Gastrocnemius medialis (tissue), 4 donors: ENCODE results near the gene GABBR1. TPM values are rescaled to one million over a fixed set of nuclear protein-coding genes. Genes with fewer than 3 reads are reported as not detected.

Experiments used
- ATAC-seq, 2 donors: fragments of 150-250 bp; one replicate each; pipeline ENCODE4 v1.9.1; 2016
- DNase-seq, 2 donors: peaks; one replicate each; pipeline ENCODE4 v3.0.0-alpha.2; 2019
- H3K27ac ChIP-seq, 4 donors: fragments of 200-600 bp; sonication (generic); 1 replicate in 1 of 4; 2 replicates in 3 of 4; pipeline ENCODE4 v1.5.1; 2016 to 2018; ENCODE audit warnings: mild to moderate bottlenecking in 2 of 4, moderate library complexity in 1 of 4
- H3K27me3 ChIP-seq, 3 donors: fragments of 200-600 bp; sonication (generic) in 2 of 3; 1 replicate in 1 of 3; 2 replicates in 2 of 3; pipeline versions ENCODE4 v1.5.1 to v1.6.0; 2016 to 2019; ENCODE audit warnings: mild to moderate bottlenecking in 1 of 3, moderate library complexity in 1 of 3
- H3K36me3 ChIP-seq, 2 donors: fragments of 200-600 bp; sonication (generic) in 1 of 2; one replicate each; pipeline ENCODE4 v1.5.1; 2017 to 2018
- H3K4me1 ChIP-seq, 2 donors: fragments of 200-600 bp; sonication (generic) in 1 of 2; one replicate each; pipeline ENCODE4 v1.5.1; 2016 to 2017; ENCODE audit warnings: mild to moderate bottlenecking in 2 of 2
- H3K4me3 ChIP-seq, 4 donors: fragments of 200-600 bp; sonication (generic) in 3 of 4; 1 replicate in 1 of 4; 2 replicates in 3 of 4; pipeline ENCODE4 v1.5.1; 2016 to 2019; ENCODE audit warnings: mild to moderate bottlenecking in 2 of 4
- H3K9me3 ChIP-seq, 3 donors: fragments of 200-600 bp; sonication (generic) in 2 of 3; 1 replicate in 1 of 3; 2 replicates in 2 of 3; pipeline ENCODE4 v1.5.1; 2016 to 2019
- POLR2A ChIP-seq, 2 donors: fragments of 450-650 bp; IDR thresholded peaks; one replicate each; pipeline ENCODE4 v1.6.1; 2017; ENCODE audit warnings: antibody characterized with exemption in 2 of 2, mild to moderate bottlenecking in 2 of 2, moderate library complexity in 2 of 2
- in situ Hi-C, 4 donors: fragments of 200-750 bp; cut with MboI; loops; one replicate each; pipeline versions ENCODE4 v1.15.0 to v1.8.0; 2017; ENCODE audit warnings: low sequenced_read_pairs in 4 of 4
- intact Hi-C: fragments of 100-400 bp; cut with DNase I; formaldehyde crosslinking; loops from one replicate; pipeline ENCODE4 v1.15.1; 2023; ENCODE audit warnings: low total_unique reads
- total RNA-seq, 4 donors: library from RNA; depleted of rRNA; stranded (reverse); fragments of >200 nt; gene quantifications; one replicate each; pipeline versions ENCODE4 v1.1.0 to v1.2.3, GENCODE V29; 2016
- TF ChIP-seq, protein P1 (sequence below), 5 experiments: fragments of 450-650 bp in 3 of 5; fragments of 200-600 bp in 2 of 5; sonication (generic) in 2 of 5; IDR thresholded peaks in 4 of 5; conservative IDR thresholded peaks in 1 of 5; 1 replicate in 4 of 5; 2 replicates in 1 of 5; pipeline ENCODE4 v1.5.1; 2016 to 2019; ENCODE audit warnings: antibody characterized with exemption in 5 of 5, mild to moderate bottlenecking in 3 of 5, moderate library complexity in 3 of 5

GABBR1 gene
- total RNA-seq, 4 donors from 2014 or later = 1.0 to 3.8 (median 3.1) TPM

DNA sequence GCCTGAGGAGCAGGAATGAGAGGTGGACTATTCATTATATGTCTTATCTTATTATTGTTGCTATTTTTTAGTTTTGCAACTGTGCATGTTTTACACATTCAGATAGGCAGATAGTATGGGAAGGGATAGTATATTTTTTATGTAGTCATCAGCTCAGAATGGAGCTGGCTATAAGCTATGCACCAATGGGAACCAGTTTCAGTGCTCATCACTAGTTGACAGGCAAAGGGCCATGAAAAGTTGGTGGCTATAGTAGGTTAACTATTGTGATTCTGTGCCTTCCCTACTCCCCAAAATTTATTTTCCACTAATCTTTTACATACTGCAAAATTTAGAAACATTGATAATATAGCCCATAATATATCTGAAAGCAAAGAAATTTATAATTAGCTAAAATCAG is 68.1 kb downstream of the GABBR1 start:
- H3K27ac ChIP-seq = no peak overlapping the region

DNA sequence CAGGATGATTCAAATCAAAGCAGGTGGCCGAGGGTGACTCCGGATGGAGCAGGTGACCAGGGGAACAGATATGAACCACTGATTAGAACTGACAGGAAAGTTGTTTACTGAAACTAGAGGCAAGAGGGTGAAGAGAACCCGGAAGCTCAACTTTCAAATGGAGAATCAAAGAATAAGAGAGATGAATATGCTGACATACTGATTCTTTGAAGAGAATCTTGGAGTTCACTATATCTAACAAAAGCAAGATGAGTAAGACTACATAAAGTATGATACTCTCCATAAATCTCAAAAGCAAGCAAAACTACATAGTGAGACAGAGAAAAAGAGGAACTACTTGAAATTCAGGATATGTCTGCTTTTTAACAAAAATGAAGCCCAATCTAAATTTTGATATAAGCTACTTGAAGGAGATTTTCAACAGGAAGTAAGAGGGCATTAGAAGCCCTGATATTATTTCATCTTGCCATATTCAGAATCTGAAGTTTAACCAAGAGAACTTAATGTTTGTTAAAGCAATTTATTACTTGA is 69.5 kb downstream of the GABBR1 start:
- intact Hi-C loops = no loop called here
- no peak for ATAC-seq
- in situ Hi-C loops = no loop called here
- Histone ChIP-seq H3K4me1 (no peaks in the 10 kb centered on the region), H3K36me3 (no peaks in the 10 kb centered on the region), H3K27ac (no peak overlapping the region), H3K27me3 (peaks cover 0 to 2% (median 0%) of the 10 kb centered on the region in 3 donors), H3K9me3 (no peaks in the 10 kb centered on the region), H3K4me3 (no peak overlapping the region)
- TF ChIP-seq POLR2A (IDR thresholded peaks at IDR 0.05) = no peak
- TF ChIP-seq, protein P1, sequence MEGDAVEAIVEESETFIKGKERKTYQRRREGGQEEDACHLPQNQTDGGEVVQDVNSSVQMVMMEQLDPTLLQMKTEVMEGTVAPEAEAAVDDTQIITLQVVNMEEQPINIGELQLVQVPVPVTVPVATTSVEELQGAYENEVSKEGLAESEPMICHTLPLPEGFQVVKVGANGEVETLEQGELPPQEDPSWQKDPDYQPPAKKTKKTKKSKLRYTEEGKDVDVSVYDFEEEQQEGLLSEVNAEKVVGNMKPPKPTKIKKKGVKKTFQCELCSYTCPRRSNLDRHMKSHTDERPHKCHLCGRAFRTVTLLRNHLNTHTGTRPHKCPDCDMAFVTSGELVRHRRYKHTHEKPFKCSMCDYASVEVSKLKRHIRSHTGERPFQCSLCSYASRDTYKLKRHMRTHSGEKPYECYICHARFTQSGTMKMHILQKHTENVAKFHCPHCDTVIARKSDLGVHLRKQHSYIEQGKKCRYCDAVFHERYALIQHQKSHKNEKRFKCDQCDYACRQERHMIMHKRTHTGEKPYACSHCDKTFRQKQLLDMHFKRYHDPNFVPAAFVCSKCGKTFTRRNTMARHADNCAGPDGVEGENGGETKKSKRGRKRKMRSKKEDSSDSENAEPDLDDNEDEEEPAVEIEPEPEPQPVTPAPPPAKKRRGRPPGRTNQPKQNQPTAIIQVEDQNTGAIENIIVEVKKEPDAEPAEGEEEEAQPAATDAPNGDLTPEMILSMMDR (IDR thresholded peaks at IDR 0.05 in 4 of 5, conservative IDR thresholded peaks at IDR 0.05 in 1 of 5) = no peak
- DNase-seq = no peak

More for the DNA sequence above, 68.1 kb downstream of the GABBR1 start:
- Histone ChIP-seq H3K36me3 (no peaks in the 10 kb centered on the region), H3K4me3 (no peak overlapping the region), H3K27me3 (peaks cover 0 to 2% (median 0%) of the 10 kb centered on the region in 3 donors), H3K4me1 (no peaks in the 10 kb centered on the region), H3K9me3 (no peaks in the 10 kb centered on the region)
- no peak for ATAC-seq
- TF ChIP-seq POLR2A (IDR thresholded peaks at IDR 0.05) = no peak
- TF ChIP-seq, protein P1 (IDR thresholded peaks at IDR 0.05 in 4 of 5, conservative IDR thresholded peaks at IDR 0.05 in 1 of 5) = no peak
- intact Hi-C loops = no loop called here
- no peak for DNase-seq
- in situ Hi-C loops = no loop called here

DNA sequence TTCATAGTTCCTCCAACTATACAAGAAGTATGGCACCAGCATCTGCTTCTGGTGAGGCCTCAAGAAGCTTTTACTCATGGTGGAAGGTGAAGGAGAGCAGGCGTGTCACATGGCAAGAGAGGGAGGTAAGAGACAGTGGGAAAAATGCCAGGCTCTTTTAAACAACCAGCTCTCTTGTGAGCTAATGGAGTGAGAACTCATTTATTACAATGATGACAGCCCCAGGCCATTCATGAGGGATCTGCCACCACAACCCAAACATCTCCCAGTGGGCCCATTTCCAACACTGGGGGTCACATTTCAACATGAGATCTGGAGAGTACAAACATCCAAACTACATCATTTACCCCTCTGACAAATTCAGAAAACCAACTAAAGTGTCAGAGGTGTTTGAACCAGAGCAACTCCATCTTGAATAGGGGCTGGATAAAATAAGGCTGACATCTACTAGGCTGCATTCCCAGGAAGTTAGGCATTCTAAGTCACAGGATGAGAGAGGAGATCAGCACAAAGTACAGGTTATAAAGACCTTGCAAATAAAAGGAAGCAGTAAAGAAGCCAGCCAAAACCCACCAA is 71.3 kb downstream of the GABBR1 start:
- TF ChIP-seq, protein P1 (IDR thresholded peaks at IDR 0.05 in 4 of 5, conservative IDR thresholded peaks at IDR 0.05 in 1 of 5) = no peak
- TF ChIP-seq POLR2A (IDR thresholded peaks at IDR 0.05) = no peak
- peaks cover 0 to 7% (median 5%) of the 10 kb centered on the region in 3 donors for H3K27me3 ChIP-seq
- H3K36me3 ChIP-seq = no peaks in the 10 kb centered on the region
- in situ Hi-C loops (no loop called here), intact Hi-C loops (no loop called here)
- H3K27ac ChIP-seq = no peak overlapping the region
- H3K9me3 ChIP-seq = no peaks in the 10 kb centered on the region
- H3K4me3 ChIP-seq = no peak overlapping the region
- no peak for ATAC-seq
- H3K4me1 ChIP-seq = no peaks in the 10 kb centered on the region
- no peak for DNase-seq

DNA sequence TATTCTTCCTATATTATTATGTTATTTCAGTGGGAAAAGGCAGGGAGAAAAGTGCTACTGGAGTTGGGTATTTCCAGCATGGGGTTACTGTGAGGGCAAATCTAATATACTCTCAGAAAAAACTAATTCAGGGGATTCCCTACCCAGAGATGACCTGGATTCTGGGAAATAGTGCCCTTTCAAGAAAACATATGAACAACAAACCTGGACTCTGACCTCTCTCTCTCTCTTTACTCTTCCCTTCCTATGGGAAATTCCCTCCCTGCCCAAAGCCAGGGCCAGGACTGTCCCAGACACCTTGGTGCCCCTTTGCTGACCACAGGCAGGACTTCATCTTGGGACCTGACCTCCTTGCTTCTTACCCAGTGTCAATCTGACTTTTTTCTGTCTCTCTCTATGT is 71.9 kb downstream of the GABBR1 start:
- no peak for TF ChIP-seq POLR2A (IDR thresholded peaks at IDR 0.05)
- TF ChIP-seq, protein P1 (IDR thresholded peaks at IDR 0.05 in 4 of 5, conservative IDR thresholded peaks at IDR 0.05 in 1 of 5) = no peak
- Histone ChIP-seq H3K27ac (no peak overlapping the region), H3K4me1 (no peaks in the 10 kb centered on the region), H3K36me3 (no peaks in the 10 kb centered on the region), H3K9me3 (no peaks in the 10 kb centered on the region), H3K27me3 (peaks cover 0 to 13% (median 10%) of the 10 kb centered on the region in 3 donors), H3K4me3 (no peak overlapping the region)
- no peak for ATAC-seq
- intact Hi-C loops (no loop called here), in situ Hi-C loops (no loop called here)
- DNase-seq = no peak
